K562 (cell line): ENCODE data around the gene SIDT1. TPM values are rescaled to one million over a fixed set of nuclear protein-coding genes. Genes with fewer than 3 reads are reported as not detected.

Source experiments
- ATAC-seq: fragments of 200-7000 bp; cut with Tn5 transposase; 3 replicates; pipeline ENCODE4 v1.9.1; 2020; ENCODE audit warnings: moderate library complexity
- BruUV-seq: library from RNA; stranded (reverse); fragments of 400-500 nt; replicated peaks from 2 replicates; lab custom pipeline; 2021; lab: Mats Ljungman, UMichigan
- CTCF ChIA-PET: fragments of 300-600 bp; formaldehyde crosslinking; extraction: SDS; loops from one replicate; lab custom pipeline; 2021; ENCODE audit warnings: low intra/inter-chr PET ratio; lab: Yijun Ruan, JAX
- POLR2A ChIA-PET: fragments of 300-600, 350-650 bp; sonication (Branson Sonifier 250); formaldehyde crosslinking; extraction: SDS; loops from one replicate; lab custom pipeline; 2021; ENCODE audit warnings: antibody characterized with exemption, inconsistent platforms; lab: Yijun Ruan, JAX
- DNase-seq, 4 experiments: peaks; one replicate each; pipeline versions ENCODE4 v3.0.0 to v3.0.0-alpha.2; 2011 to 2018; ENCODE audit warnings: low spot score in 3 of 4, mixed read lengths in 3 of 4; ENCODE audit errors: extremely low read depth in 1 of 4
- FAIRE-seq: peaks from 2 replicates; lab custom pipeline; 2011; peaks lifted over from hg19 to GRCh38; lab: Jason Lieb, UNC
- H2AFZ ChIP-seq: 2 replicates; pipeline ENCODE4 v1.6.0; 2011; ENCODE audit warnings: low read depth, low read length, control low read depth, inconsistent platforms
- H3K27ac ChIP-seq: fragments of 200-600 bp; 3 replicates; pipeline ENCODE4 v1.8.0; 2011; ENCODE audit warnings: low read depth, mild to moderate bottlenecking, control low read depth, inconsistent platforms, low read length, moderate library complexity, mixed read lengths; ENCODE audit errors: extremely low read depth
- H3K27me3 ChIP-seq, 2 experiments: fragments of 300-600 bp in 1 of 2; 2 replicates in 1 of 2; 3 replicates in 1 of 2; pipeline versions ENCODE4 v1.6.0 to v1.8.0; 2011; ENCODE audit warnings: inconsistent platforms in 2 of 2, low read length in 2 of 2, mild to moderate bottlenecking in 1 of 2, mixed read lengths in 1 of 2, moderate library complexity in 1 of 2; ENCODE audit not compliant: control insufficient read depth in 2 of 2, insufficient read depth in 2 of 2
- H3K36me3 ChIP-seq: fragments of 300-600 bp; 3 replicates; pipeline ENCODE4 v1.8.0; 2011; ENCODE audit warnings: mild to moderate bottlenecking, low read length, inconsistent platforms; ENCODE audit not compliant: control insufficient read depth, insufficient read depth
- H3K4me1 ChIP-seq, 2 experiments: fragments of 200-600 bp in 1 of 2; replicated peaks in 1 of 2; 2 replicates in 1 of 2; 3 replicates in 1 of 2; pipeline versions ENCODE4 v1.5.1 to v1.8.0; 2011; ENCODE audit warnings: inconsistent platforms in 2 of 2, low read length in 2 of 2, mild to moderate bottlenecking in 1 of 2, mixed read lengths in 1 of 2, moderate library complexity in 1 of 2; ENCODE audit not compliant: control insufficient read depth in 2 of 2, insufficient read depth in 2 of 2
- H3K4me2 ChIP-seq: 2 replicates; pipeline ENCODE4 v1.6.1; 2011; ENCODE audit warnings: low read length, control low read depth, inconsistent platforms, mixed read lengths; ENCODE audit not compliant: insufficient read depth
- H3K4me3 ChIP-seq: fragments of 200-600 bp; sonication (generic), shearing (Covaris generic); 2 replicates; pipeline ENCODE4 v1.5.1; 2016; ENCODE audit warnings: control low read depth, inconsistent platforms
- H3K79me2 ChIP-seq: fragments of 200-600 bp; 3 replicates; pipeline ENCODE4 v1.8.0; 2011; ENCODE audit warnings: low read length, inconsistent platforms; ENCODE audit not compliant: control insufficient read depth, insufficient read depth
- H3K9ac ChIP-seq, 2 experiments: 2 replicates each; pipeline versions ENCODE4 v1.6.0 to v1.6.1; 2011; ENCODE audit warnings: low read depth in 2 of 2, low read length in 2 of 2, control low read depth in 1 of 2, inconsistent platforms in 1 of 2, mild to moderate bottlenecking in 1 of 2, mixed read lengths in 1 of 2; ENCODE audit not compliant: insufficient read depth in 1 of 2
- H3K9me1 ChIP-seq: one replicate; pipeline ENCODE4 v1.6.0; 2011; ENCODE audit warnings: inconsistent platforms, mild to moderate bottlenecking, low read length, moderate library complexity; ENCODE audit not compliant: control insufficient read depth, insufficient read depth
- H3K9me3 ChIP-seq: replicated peaks from 2 replicates; pipeline ENCODE4 v1.5.1; 2011; ENCODE audit warnings: low read depth, low read length, inconsistent platforms; ENCODE audit not compliant: control insufficient read depth, insufficient read depth
- H4K20me1 ChIP-seq: replicated peaks from 2 replicates; pipeline ENCODE4 v1.6.1; 2011; ENCODE audit warnings: low read length, inconsistent platforms, mixed read lengths; ENCODE audit not compliant: control insufficient read depth, insufficient read depth
- ATF1 ChIP-seq, 2 experiments: fragments of 450-650 bp in 1 of 2; IDR thresholded peaks; 2 replicates each; pipeline ENCODE4 v1.6.1; 2016; ENCODE audit warnings: missing compliant biosample characterization in 1 of 2, missing genetic modification characterization in 1 of 2
- WGBS: fragments of 100-300 bp; shearing (Covaris generic); methylation state at CpG from one replicate; pipeline ENCODE4 v1.1.6; 2016; ENCODE audit warnings: low coverage, mixed read lengths; ENCODE audit not compliant: insufficient coverage; ENCODE audit errors: missing lambda C conversion rate; 5-methylcytosine and 5-hydroxymethylcytosine counted together
- in situ Hi-C: fragments of 300-500 bp; cut with MboI; formaldehyde crosslinking; loops from 4 replicates; pipeline ENCODE4 v1.15.0; 2018; ENCODE audit warnings: inconsistent platforms, mixed read lengths
- intact Hi-C: fragments of 100-400 bp; cut with micrococcal nuclease; formaldehyde crosslinking; loops from 2 replicates; pipeline ENCODE4 v1.14.2; 2022
- polyA plus RNA-seq, 8 experiments: library from polyadenylated mRNA; depleted of rRNA in 4 of 8; stranded (reverse) in 5 of 8; unstranded in 3 of 8; fragments of >200 nt; fragmentation: Nextera tagmentation in 2 of 8; fragmentation: Illumina TruSeq in 1 of 8; extraction: Ambion mirVana in 2 of 8; extraction: Trizol in 1 of 8; gene quantifications; 2 replicates each; pipeline versions ENCODE4 v1.2.1 to v1.2.3, GENCODE V29; 2011 to 2014; ENCODE audit warnings: inconsistent platforms in 1 of 8, missing spikeins in 1 of 8
- total RNA-seq, 7 experiments: library from RNA; depleted of rRNA in 6 of 7; stranded (reverse); fragments of >200 nt in 6 of 7; fragmentation: Illumina TruSeq in 2 of 7; extraction: Trizol in 2 of 7; gene quantifications; 2 replicates each; pipeline versions ENCODE4 v1.2.1 to v1.2.3, GENCODE V29; 2011 to 2021; ENCODE audit warnings: low replicate concordance in 1 of 7
- TF ChIP-seq, protein P1 (sequence below), 3 experiments: IDR thresholded peaks in 2 of 3; conservative IDR thresholded peaks in 1 of 3; 2 replicates each; pipeline ENCODE4 v1.5.1; 2011 to 2012; ENCODE audit warnings: low read length in 3 of 3, mild to moderate bottlenecking in 3 of 3, control low read depth in 2 of 3, improper control_type of control experiment in 1 of 3, inconsistent platforms in 1 of 3, low read depth in 1 of 3, mixed read lengths in 1 of 3, moderate library complexity in 1 of 3; ENCODE audit not compliant: insufficient read depth in 2 of 3
- TF ChIP-seq, protein P2 (sequence below): fragments of 450-650 bp; IDR thresholded peaks from one replicate; pipeline ENCODE4 v1.6.1; 2018; ENCODE audit warnings: mild to moderate bottlenecking, moderate library complexity; ENCODE audit not compliant: partially characterized antibody

SIDT1 gene
- total and polyA plus RNA-seq, 9 of the 15 experiments (the other 6 are each of a cell fraction or from before 2014, with no cell fraction given), result not detected

GRCh38 chr3:113535898-113536297 is 3.5 kb downstream of the SIDT1 start:
- Histone ChIP-seq H3K4me1 (peaks cover 0 to 9% of the 10 kb centered on the region in 2 experiments; a peak in 3 of 5 replicates), H3K9ac (no peak overlapping the region), H3K27ac (no peak overlapping the region), H3K27me3 (peaks cover 5 to 22% of the 10 kb centered on the region in 2 experiments; a peak in 4 of 5 replicates), H4K20me1 (no peaks in the 10 kb centered on the region), H3K79me2 (no peaks in the 10 kb centered on the region), H3K4me2 (no peak overlapping the region), H3K4me3 (no peak overlapping the region), H3K9me3 (no peaks in the 10 kb centered on the region), H3K9me1 (no peaks in the 10 kb centered on the region), H2AFZ (no peak overlapping the region), H3K36me3 (no peaks in the 10 kb centered on the region)
- in situ Hi-C loops, result no loop called here
- ChIA-PET CTCF (no interaction called here), POLR2A (no interaction called here)
- intact Hi-C loops, result no loop called here
- TF ChIP-seq ATF1 (CRISPR knock-in tag; IDR thresholded peaks at IDR 0.05) (no peak), ATF1 (tag; IDR thresholded peaks at IDR 0.05) (0 out of 2 replicates have a peak, but pooled peaks have one; percentile 22)
- TF ChIP-seq, protein P1, sequence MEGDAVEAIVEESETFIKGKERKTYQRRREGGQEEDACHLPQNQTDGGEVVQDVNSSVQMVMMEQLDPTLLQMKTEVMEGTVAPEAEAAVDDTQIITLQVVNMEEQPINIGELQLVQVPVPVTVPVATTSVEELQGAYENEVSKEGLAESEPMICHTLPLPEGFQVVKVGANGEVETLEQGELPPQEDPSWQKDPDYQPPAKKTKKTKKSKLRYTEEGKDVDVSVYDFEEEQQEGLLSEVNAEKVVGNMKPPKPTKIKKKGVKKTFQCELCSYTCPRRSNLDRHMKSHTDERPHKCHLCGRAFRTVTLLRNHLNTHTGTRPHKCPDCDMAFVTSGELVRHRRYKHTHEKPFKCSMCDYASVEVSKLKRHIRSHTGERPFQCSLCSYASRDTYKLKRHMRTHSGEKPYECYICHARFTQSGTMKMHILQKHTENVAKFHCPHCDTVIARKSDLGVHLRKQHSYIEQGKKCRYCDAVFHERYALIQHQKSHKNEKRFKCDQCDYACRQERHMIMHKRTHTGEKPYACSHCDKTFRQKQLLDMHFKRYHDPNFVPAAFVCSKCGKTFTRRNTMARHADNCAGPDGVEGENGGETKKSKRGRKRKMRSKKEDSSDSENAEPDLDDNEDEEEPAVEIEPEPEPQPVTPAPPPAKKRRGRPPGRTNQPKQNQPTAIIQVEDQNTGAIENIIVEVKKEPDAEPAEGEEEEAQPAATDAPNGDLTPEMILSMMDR (IDR thresholded peaks at IDR 0.05 in 2 of 3, conservative IDR thresholded peaks at IDR 0.05 in 1 of 3; ENCODE audit: insufficient read depth in 2 of 3, low read depth in 1 of 3, low read length in 3 of 3), result peak in 2 of 3 experiments; percentile 14 to 31; a peak in 1 of 6 replicates
- TF ChIP-seq, protein P2, sequence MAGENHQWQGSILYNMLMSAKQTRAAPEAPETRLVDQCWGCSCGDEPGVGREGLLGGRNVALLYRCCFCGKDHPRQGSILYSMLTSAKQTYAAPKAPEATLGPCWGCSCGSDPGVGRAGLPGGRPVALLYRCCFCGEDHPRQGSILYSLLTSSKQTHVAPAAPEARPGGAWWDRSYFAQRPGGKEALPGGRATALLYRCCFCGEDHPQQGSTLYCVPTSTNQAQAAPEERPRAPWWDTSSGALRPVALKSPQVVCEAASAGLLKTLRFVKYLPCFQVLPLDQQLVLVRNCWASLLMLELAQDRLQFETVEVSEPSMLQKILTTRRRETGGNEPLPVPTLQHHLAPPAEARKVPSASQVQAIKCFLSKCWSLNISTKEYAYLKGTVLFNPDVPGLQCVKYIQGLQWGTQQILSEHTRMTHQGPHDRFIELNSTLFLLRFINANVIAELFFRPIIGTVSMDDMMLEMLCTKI, result no peak
- peak in 3 of 4 experiments; percentile 7 to 16 (median 9) for DNase-seq
- FAIRE-seq, result no peak
- ATAC-seq, result peak; percentile 70; the same call in 2 of the 3 replicates
- BruUV-seq, result no TSS peak
- WGBS, result 0% methylated on average over 5 of the region's 5 CpGs
